GM04503 (cell line): ENCODE measurements around the gene GABBR2.

Experiments
- DNase-seq: peaks from one replicate; pipeline ENCODE4 v3.0.0-alpha.2; 2012; ENCODE audit warnings: low read depth

Gene GABBR2

DNA sequence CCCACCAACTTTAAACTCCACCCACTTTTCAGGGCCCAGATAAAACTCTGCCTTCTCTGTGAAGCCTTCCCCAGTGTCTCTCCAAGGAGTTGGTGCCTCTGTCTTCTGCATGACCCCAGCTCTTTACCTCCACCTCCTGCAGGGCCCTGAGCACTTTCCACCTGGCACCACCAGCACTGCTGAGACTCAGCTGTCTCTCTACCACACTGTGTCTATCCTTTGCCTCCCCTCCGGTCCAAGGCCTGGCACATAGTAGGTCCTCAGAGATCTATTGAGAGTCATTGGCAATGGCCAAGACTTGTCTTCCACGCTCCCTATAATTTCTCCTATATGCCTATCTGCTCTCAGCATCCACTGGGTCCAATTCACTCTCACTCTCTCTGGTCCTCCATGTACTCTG lies 12.9 kb upstream of the GABBR2 start:
- DNase-seq: no peak

DNA sequence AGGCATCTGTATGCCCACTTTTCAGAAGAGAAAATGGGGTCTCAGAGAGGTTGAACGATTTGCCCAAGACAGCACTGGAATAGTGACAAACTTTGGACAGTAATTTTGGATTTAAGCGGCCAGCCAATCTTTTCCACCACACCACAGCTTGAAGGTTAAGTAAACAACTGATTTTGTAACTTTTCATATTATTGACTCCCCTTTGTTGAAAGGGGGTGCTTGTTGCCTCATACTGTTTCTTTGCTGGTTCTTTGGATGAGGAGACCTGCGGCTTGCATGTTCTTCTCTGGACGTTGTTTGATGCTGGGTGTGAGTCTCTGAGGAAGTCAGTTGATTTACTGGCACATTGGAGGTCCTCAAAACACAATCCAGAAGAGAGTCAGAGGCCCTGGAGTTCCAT lies 11.7 kb upstream of the GABBR2 start:
- no peak for DNase-seq

DNA sequence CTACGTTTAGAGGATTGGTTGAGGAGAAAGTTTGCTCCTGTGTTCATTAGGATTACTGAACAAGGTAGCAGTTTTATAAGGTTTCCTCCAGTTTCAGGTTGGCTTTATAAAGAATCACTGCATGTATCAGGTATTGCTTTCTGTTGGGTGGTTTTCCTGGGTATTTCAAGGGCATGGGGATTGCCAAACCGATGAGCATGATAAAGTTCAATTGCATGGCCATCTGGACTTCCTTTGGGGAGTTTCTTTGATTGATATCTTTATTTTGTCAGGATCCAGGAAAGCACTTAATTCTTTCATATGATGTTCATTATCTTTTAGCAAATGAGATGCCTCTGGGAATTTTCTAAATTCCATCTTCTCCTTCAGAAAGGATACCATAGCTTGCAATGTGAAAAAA lies 10.3 kb upstream of the GABBR2 start:
- DNase-seq: no peak

DNA sequence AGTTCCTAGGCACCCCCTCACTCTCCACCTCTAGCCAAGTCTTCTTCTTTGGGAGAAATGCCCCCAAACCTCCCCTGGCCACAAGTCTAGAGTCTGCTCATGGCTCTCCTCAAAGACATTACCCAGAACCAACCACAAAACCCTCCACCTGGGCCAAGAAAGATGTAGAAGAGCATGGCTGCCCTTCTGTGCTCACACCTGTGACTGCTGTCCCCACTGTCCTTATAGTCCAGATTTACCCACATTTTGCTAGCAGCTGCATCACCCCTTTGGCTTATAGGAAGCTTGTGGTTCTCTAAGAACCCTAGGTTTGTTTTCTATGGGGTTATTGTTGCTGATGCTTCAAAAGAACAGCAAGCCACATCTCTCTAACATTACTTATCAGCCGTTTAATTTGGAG lies 6.1 kb upstream of the GABBR2 start:
- no peak for DNase-seq

DNA sequence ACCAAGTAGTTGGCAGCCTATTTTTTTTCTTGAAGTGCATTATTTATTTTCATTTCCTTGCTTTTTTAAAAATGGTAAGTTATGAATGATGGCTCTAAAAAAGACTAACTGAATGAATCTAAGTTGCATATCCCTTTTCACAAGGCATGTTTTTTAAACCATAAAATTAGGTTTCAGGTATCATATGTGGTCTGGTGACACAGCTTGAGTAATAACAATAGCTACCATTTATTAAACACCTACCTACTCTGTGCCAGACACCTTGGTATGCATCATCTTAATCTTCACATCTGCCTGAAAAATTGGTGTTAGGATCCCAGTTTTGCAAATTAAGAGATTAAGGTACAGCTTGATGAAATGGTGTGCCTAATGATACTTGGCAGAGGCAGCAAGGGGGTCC lies 4.3 kb upstream of the GABBR2 start:
- no peak for DNase-seq

DNA sequence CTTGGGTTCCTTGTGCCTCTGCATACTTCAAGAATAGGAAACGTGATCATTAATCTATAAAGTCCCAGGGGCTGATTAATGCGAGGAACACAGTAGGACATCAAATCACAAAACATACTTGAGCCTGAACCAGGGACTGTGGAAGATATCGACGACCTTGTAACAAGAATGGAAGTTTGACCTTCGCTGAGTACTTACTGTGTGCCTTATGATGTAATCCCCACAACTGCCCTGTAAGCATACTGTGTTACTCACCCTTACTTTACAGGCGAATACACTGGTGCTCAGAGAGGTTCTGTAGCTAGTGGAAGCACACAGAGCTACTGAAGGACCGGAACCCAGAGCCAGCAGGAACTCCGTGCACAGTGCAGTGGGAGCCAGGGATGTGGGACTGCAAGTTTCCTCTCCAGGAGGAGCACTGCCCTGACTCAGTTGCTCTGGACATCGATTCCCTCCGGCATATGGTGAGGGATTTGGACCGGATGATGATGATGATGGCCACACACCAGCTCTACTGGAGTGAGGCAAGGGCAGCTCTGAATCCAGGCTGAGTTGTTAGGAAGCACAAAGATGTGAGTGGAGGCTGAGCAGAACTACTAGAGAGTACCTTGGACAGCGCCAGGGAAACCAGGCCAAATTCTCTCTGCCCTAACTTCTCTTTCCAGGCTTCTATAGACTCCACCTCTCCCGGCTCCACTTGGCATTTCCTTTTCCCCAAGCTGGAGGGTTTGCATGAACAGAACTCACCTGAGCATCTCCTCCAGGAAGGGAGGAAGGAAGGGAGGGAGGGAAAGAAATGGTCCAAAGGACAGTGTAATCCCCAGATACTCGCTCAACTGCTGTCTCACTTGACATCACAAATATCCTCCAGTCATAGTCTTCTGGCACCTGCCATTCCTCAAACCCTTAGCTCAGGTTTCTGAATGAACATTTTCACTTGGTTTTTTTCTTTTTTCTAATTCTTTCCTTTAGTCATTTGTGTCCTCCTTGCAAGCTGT lies 1.5 kb upstream of the GABBR2 start:
- DNase-seq: no peak

DNA sequence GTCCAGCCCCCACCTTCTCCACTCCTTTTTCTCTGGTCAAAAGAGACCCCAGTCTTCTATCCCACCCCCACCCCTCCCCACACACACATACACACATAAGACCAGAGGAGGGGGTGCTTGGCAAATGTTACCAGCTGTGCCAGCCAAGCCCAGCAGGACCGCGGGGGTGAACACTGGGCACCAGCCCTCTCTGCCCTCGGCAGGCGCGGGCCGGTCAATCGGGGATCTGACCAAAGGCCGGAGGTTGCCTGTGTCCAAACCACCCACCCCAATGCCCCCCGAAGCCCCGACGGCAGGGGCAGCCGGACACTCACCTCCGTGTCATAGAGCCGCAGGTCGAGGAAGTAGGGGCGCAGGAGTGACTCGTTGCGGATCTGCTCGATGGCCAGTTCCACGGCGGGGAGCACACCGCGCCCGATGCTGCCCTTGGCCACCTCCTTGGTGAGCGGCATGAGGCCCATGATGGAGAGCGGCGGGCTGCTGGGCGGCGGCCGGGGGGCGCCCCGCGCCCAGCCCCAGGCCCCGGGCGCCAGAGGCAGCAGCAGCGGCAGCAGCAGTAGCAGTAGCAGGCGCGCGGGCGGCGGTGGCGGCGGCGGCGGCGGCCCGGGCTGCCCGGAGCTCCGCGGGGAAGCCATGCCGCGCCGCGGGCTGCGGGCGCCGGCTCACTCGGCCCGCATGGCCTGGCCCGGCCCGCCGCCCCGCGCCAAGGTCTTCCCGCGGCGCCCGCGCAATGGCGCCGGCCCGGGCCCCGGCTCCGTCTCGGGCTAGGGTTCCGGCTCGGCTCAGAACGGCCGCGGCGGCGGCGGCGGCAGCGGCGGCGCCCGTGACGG lies 417 bp downstream of the GABBR2 start:
- DNase-seq: no peak

DNA sequence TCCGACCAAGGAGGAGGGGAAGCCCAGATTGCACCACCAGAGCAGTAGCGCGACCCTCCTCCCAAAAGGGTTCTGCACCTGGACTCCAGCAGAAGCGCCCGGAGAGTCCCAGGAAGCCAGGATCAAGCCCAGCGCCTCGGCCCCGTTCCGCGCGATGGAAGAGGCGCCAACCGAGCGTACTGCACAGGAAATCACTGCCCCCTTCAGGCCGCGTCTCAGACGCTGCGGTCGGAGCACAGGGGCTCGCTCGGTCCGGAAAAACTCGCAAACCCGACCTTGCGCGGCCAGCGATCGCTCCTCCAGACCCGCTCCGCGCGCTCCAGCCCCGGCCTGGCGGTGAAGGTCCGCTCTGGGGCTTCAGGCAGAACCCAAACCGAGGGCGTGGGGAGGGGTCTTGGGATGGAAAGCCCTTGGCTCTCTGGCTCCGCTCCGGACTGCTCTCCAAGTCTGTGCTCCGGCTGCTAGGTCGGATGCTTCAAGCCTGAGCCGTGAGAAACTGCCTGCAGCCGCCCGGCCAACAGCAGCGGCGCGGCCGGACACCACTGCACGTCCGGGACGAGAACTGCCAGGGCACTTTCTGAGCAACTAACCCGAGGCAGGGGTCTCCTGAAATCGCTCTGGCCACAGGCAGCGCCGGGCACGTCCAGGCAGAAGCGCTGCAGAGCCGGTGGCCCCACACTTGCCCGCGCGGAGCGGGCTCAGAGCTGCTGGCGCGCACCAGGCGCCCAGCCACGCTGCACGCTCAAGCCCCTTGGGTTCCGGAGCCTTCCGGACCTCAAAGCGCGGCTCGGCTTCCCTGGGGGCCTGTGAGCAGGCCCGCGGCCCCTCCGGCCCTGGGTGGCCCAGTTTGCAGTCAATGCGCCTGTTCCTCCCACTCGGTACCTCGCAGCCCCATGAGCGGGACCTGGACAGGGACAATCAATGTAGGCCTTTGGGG lies 1.3 kb downstream of the GABBR2 start:
- no peak for DNase-seq

DNA sequence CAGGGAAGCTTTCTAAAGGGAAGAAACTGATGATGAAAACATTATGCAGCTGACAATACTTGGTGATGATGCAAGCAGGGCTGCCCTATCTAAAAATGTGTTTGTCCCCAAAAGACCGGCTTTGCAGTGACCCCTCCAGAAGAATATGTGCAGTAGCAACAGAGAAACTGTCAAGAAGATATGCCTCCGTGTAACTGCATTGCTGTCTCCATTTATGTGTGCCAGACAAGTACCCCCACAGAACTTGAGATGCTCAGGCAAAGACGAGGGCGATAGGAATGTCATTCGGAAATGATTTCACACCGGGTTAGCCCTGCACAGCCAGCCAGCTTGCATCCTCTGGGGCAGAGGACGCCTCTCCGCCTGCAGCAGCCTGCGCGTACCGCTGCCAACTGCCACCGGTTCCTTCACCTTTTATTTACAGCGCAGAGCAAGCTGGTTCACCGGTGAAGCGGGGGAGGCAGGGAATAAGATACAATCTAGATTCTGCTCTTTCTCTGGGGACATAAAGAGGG lies 2.0 kb downstream of the GABBR2 start:
- no peak for DNase-seq

DNA sequence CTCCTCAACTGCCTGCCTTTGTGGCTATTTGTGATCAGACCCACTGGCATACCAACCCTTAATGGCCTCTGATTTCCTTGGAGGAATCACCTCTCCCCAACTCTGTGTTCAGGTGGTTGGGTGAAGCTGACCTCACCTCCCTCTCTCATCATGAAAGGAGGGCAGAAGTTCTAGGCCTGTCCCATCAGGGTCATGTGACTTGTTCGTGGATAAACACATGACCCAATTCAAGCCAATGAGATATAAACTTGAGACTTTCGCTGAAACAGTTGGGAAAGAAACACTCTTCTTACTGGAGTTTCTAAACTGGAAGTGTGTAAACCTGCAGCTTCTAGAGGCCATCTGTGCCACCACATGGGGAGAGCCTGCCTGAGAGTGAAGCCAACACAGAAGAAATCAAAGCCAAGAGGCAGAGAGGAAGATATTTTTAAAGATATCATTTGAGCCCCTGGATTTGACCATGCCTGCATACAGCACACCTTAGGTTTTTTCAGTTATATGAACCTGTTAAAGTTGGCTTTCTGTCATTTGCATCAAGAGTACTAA lies 5.8 kb downstream of the GABBR2 start:
- DNase-seq: no peak

DNA sequence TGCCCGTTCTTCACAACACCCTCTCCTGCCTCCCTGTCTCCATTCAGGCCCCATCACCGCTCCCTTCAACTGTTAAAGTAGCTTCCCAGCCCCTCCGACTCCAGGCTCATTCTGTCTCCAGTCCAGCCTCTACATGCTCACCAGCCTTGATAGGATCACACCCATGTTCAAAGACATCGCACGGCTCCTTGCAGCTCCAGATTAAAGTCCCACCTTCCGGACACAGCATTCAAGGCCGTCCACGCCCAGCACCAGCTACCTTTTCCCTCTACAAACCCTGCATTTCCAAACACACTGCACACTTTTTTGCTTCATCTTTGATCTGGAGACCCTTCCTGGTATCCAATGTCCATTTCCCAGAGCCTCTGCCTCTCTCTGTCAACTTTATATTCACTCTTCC lies 6.4 kb downstream of the GABBR2 start:
- no peak for DNase-seq

DNA sequence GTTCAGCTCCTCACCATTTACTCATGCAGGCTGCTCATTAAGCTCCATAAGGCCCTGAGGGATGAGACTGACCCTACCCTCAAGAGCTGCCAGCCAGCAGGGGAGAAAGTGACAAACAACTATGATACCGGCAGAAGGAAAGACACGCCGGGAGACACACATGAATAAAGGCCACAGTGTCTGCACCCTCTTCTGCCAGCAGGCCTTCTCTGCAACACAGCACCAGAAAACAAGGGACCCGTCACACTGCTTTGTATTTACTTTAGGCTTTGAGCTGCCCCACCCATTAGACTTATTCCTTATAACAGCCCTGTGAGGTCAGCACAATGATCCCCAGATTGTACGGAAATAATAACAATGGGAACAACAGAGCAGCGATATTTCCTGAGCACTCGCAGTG lies 7.2 kb downstream of the GABBR2 start:
- DNase-seq: no peak

DNA sequence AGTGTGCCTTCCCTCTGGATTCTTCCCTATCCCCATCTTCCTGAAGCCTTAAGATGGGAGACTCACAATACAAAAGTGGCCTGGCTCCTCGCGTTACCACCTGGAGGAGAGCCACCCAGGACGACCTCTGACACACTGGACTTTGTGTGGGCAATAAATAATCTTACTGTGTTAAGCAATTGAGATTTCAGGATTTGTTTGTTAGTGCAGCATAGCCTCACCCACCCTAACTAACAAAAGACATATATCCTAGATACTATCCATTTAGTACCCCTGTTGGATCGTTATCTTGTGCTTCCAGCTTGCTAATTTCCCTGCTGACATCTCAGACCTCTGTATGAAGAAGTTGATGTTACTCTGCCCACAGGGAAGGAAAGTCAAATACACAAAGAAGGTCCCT lies 7.9 kb downstream of the GABBR2 start:
- no peak for DNase-seq

DNA sequence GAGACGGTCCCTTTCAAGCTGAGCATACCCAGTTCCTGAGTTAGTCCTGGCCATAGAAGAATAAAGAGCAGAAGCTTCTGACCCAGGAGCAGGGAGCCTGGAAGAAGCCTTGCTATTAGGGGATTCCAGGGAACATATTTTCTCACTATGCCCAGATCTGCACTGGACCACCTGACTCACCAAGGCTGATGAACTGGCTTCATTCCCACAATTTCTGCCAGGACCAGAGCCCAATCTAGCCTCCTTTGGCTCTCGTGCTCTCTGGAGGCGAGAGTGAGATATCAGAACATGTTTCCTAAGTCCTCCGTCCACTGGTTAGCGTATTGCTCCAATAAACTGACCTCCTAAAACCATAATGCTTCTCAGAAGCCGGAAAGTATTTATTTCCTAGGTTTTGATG lies 9.9 kb downstream of the GABBR2 start:
- DNase-seq: no peak

DNA sequence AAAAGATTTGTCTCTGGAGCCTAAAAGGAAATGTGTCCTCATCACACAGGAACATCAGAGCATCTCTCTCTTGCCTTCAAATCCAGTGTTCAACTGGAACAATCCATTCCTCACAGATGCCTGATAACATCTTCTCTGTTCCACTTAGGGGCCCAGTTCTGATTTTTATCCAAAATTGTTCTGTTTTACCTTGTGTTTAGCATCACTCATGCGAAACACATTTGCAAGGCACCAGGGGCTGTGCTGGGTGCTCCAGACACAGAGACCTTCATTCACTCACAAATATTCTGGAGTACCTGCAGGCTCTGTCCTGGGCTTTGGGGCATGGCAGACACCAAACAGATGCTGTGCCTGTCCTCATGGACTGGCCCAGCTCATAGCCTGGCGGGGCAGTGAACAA lies 13.8 kb downstream of the GABBR2 start:
- DNase-seq: no peak

DNA sequence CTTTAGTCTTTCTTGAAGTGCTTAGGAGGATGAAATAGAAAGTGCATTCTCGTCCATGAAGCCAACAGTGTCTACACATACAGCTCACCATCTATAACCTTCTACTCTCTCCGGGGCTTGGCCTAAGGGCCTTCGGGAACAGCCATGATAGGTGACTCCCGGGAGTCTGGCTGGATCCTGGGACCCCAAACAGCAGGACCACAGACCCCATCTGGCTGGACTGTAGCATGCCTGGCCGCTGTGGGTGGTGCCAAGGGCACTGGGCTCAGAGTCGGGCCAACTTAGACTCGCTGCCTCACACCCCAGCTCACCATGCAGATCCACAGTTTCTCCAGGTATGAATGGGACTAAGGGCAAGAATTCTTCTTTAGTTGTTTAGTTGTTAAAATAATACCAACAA lies 16.3 kb downstream of the GABBR2 start:
- DNase-seq: no peak

DNA sequence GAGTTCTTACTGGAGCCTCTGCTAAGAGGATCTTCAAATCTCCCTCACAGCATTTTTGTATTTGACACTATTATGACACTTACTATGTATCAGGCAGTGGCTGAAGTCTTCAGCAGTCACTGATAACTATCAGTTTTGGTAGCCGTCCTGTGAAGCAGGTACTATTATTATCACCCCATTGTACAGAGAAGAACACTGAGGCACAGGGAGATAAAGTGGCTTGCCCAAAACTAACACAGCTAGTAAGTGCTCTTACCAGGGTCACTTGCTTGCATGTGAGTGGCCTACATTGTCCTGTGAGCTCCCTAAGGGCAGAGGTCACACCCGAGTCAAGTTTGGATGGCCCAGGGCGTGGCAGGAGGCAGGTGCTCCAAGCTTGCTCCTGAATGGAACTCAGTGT lies 16.8 kb downstream of the GABBR2 start:
- DNase-seq: no peak

DNA sequence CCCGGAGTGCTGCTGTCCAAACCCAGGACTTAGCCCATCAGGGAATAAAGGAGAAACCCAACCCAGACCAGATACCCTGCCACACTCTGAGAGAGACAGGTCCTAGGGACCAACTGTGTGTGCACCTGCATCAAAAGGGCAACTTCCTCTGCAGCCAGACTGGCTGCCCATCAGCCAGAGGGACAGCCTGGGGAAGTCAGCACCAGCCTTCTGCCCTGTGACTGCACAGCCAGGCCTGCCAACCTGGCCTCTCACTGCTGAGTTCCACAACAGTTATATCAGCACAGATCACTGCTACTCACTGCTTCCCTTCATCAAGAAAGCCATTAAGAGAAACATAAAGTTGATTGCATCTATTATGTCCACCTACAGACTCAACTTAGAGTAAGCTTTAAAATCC lies 18.0 kb downstream of the GABBR2 start:
- DNase-seq: no peak

DNA sequence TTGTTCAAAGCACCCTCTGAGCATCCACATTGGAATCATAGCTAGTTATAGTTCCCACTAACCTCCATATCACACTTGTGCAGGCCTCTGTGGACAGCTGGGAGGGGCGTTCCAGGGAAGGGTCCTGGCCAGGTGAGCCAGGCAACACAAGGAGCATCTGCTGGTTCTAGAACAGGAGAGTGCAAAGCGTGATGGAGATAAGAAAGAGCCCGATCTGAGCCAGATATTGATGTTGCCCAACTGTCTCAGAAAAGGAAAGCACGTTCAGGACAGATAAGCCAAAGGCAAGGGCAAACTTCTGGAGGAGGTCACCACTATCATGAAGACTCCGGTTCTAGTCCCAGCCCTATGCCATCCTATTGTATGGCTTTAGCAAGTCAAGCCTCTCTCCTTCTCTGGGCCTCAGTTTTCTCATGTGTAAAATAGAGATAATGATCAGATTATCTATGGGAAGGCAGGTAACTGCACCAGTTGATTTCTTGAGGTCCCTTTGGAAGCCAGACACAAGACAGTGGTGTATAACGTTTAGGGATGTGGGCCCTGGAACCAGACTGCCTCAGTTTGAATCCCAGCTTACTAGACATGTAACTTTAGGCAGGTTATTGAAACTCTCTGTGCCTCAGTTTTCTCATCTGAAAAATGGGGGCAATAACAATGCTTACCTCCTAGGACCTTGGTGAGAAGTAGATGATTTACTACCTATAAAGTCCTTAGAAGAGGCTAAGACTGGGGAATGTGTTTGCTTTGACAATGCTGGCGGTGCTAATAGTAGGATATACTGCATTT lies 19.8 kb downstream of the GABBR2 start:
- DNase-seq: no peak

DNA sequence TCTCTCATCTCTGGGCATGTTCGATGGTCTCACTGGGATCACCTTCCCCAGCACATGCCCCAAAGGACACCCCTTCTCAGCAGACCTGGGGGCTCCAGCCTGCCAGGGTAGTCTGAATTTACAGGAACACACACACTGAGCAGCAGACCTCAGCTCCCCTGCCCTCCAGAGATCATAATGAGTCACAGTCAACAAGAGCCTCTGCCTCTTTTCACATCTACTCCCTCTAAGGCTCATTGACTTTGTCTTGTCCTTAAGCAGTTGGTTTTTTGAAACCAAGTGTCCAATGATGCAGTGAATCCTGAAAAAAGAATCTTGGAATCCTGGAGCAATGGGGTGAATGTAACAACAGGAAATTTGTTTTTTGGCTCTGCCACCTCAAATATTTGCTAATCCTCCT lies 20.8 kb downstream of the GABBR2 start:
- no peak for DNase-seq
